Endothelial cell of umbilical vein (primary cell): Measurements from ENCODE around the gene PLD1. TPM values are rescaled to one million over a fixed set of nuclear protein-coding genes. Genes with fewer than 3 reads are reported as not detected.

ENCODE experiments used
- BruUV-seq: library from RNA; stranded (reverse); fragments of 400-500 nt; replicated peaks from 2 replicates; lab custom pipeline; 2021; lab: Mats Ljungman, UMichigan
- CTCF ChIA-PET: fragments of 300-600, 350-600 bp; sonication (Branson Sonifier 250); formaldehyde crosslinking; loops from one replicate; lab custom pipeline; 2021; ENCODE audit warnings: antibody characterized with exemption, inconsistent platforms; lab: Charles Lee
- POLR2A ChIA-PET: fragments of 300-600, 350-600 bp; sonication (Branson Sonifier 250); formaldehyde crosslinking; loops from one replicate; lab custom pipeline; 2021; ENCODE audit warnings: antibody characterized with exemption, inconsistent platforms; lab: Charles Lee
- DNase-seq: peaks from one replicate; pipeline ENCODE4 v3.0.0-alpha.2; 2011; ENCODE audit warnings: low read depth, low spot score
- FAIRE-seq: peaks from 2 replicates; lab custom pipeline; 2011; peaks lifted over from hg19 to GRCh38; lab: Jason Lieb, UNC
- H2AFZ ChIP-seq: 2 replicates; pipeline ENCODE4 v1.6.0; 2012; ENCODE audit warnings: low read depth, low read length, control low read depth, inconsistent platforms
- H3K27ac ChIP-seq: 2 replicates; pipeline ENCODE4 v1.5.1; 2011; ENCODE audit warnings: low read depth, mild to moderate bottlenecking, control low read depth, low read length, moderate library complexity; ENCODE audit not compliant: insufficient read depth
- H3K27me3 ChIP-seq, 2 experiments: 2 replicates each; pipeline versions ENCODE4 v1.6.0 to v1.6.1; 2011; ENCODE audit warnings: low read length in 2 of 2, mixed read lengths in 1 of 2; ENCODE audit not compliant: control insufficient read depth in 2 of 2, insufficient read depth in 2 of 2
- H3K36me3 ChIP-seq, 2 experiments: 2 replicates in 1 of 2; 3 replicates in 1 of 2; pipeline ENCODE4 v1.5.1; 2011; ENCODE audit warnings: low read length in 2 of 2, mild to moderate bottlenecking in 1 of 2, moderate library complexity in 1 of 2; ENCODE audit not compliant: control insufficient read depth in 2 of 2, insufficient read depth in 2 of 2; ENCODE audit errors: extremely low read depth in 1 of 2
- H3K4me1 ChIP-seq: 3 replicates; pipeline ENCODE4 v1.5.1; 2011; ENCODE audit warnings: mild to moderate bottlenecking, low read length; ENCODE audit not compliant: control insufficient read depth, insufficient read depth; ENCODE audit errors: extremely low read depth
- H3K4me2 ChIP-seq: 2 replicates; pipeline ENCODE4 v1.6.1; 2011; ENCODE audit warnings: low read length, control low read depth, mixed read lengths; ENCODE audit not compliant: insufficient read depth
- H3K4me3 ChIP-seq, 3 experiments: fragments of 200-600 bp in 1 of 3; sonication (generic), shearing (Covaris generic) in 1 of 3; replicated peaks in 1 of 3; 2 replicates each; pipeline ENCODE4 v1.5.1; 2011 to 2016; ENCODE audit warnings: control low read depth in 3 of 3, low read length in 3 of 3, mild to moderate bottlenecking in 2 of 3, inconsistent platforms in 1 of 3, low read depth in 1 of 3, moderate library complexity in 1 of 3; ENCODE audit not compliant: insufficient read depth in 1 of 3
- H3K79me2 ChIP-seq: 2 replicates; pipeline ENCODE4 v1.6.0; 2012; ENCODE audit warnings: low read length, inconsistent platforms; ENCODE audit not compliant: control insufficient read depth, insufficient read depth
- H3K9ac ChIP-seq: replicated peaks from 2 replicates; pipeline ENCODE3; 2011; ENCODE audit warnings: low read length, control low read depth; ENCODE audit not compliant: insufficient read depth; ENCODE audit errors: extremely low read depth
- H3K9me1 ChIP-seq: replicated peaks from 3 replicates; pipeline ENCODE4 v1.6.0; 2011; ENCODE audit warnings: mild to moderate bottlenecking, low read length; ENCODE audit not compliant: control insufficient read depth, insufficient read depth; ENCODE audit errors: extremely low read depth
- H3K9me3 ChIP-seq: replicated peaks from 2 replicates; pipeline ENCODE4 v1.5.1; 2012; ENCODE audit warnings: low read length, inconsistent platforms; ENCODE audit not compliant: control insufficient read depth, insufficient read depth
- H4K20me1 ChIP-seq: replicated peaks from 2 replicates; pipeline ENCODE3; 2011; ENCODE audit warnings: mild to moderate bottlenecking, low read length; ENCODE audit not compliant: control insufficient read depth, insufficient read depth; ENCODE audit errors: extremely low read depth
- CTCF ChIP-seq, 2 donors: IDR thresholded peaks; 1 replicate in 1 of 2; 2 replicates in 1 of 2; pipeline ENCODE4 v1.5.1; 2011; ENCODE audit warnings: low read length in 2 of 2, mild to moderate bottlenecking in 2 of 2, moderate library complexity in 2 of 2, control low read depth in 1 of 2, inconsistent platforms in 1 of 2, low read depth in 1 of 2; ENCODE audit not compliant: insufficient read depth in 1 of 2; ENCODE audit errors: extremely low read depth in 1 of 2
- EZH2 ChIP-seq: IDR thresholded peaks from 2 replicates; pipeline ENCODE4 v1.6.1; 2012; ENCODE audit warnings: borderline replicate concordance, low read depth, mild to moderate bottlenecking, moderate library complexity, low read length, inconsistent platforms; ENCODE audit not compliant: severe bottlenecking
- FOS ChIP-seq: IDR thresholded peaks from 2 replicates; pipeline ENCODE4 v1.6.1; 2011; ENCODE audit warnings: mild to moderate bottlenecking, low read length, moderate library complexity, borderline replicate concordance; ENCODE audit not compliant: insufficient read depth
- GATA2 ChIP-seq: IDR thresholded peaks from 2 replicates; pipeline ENCODE4 v1.7.0; 2011; ENCODE audit warnings: low read depth, mild to moderate bottlenecking, moderate library complexity, mixed read lengths, low read length; ENCODE audit not compliant: insufficient read length, insufficient read depth
- JUN ChIP-seq: IDR thresholded peaks from 2 replicates; pipeline ENCODE4 v1.6.1; 2011; ENCODE audit warnings: borderline replicate concordance, low read depth; ENCODE audit not compliant: insufficient read length, insufficient read depth
- MYC ChIP-seq: IDR thresholded peaks from one replicate; pipeline ENCODE4 v1.6.1; 2011; ENCODE audit warnings: mild to moderate bottlenecking, low read depth, low read length
- POLR2AphosphoS5 ChIP-seq: IDR thresholded peaks from 2 replicates; pipeline ENCODE4 v1.6.1; 2012; ENCODE audit warnings: low read depth, mild to moderate bottlenecking, control low read depth, low read length, moderate library complexity; ENCODE audit not compliant: insufficient read depth
- dilution Hi-C: fragments of 300-500 bp; cut with MboI; formaldehyde crosslinking; loops from one replicate; pipeline ENCODE4 v1.15.0; 2019; ENCODE audit warnings: low sequenced_read_pairs; ENCODE audit not compliant: extremely low pct_ligation_motif_present
- intact Hi-C: fragments of 100-400 bp; cut with micrococcal nuclease; formaldehyde crosslinking; loops from one replicate; pipeline ENCODE4 v1.10.0; 2022
- polyA plus RNA-seq, 4 experiments: library from polyadenylated mRNA; depleted of rRNA in 3 of 4; stranded (reverse) in 3 of 4; unstranded in 1 of 4; fragments of >200 nt; gene quantifications; 2 replicates each; pipeline versions ENCODE4 v1.2.1 to v1.2.3, GENCODE V29; 2011 to 2012; ENCODE audit warnings: missing spikeins in 1 of 4
- total RNA-seq: library from RNA; stranded (reverse); gene quantifications from 2 replicates; pipeline ENCODE4 v1.2.3, GENCODE V29; 2021

The PLD1 gene
- total and polyA plus RNA-seq, 2 donors (not counting 3 experiments of a cell fraction or from before 2014, with no cell fraction given), result 42.0 to 108 TPM

- H3K4me2 ChIP-seq, result no peak overlapping the region
- DNase-seq (no peak), FAIRE-seq (no peak)
- TF ChIP-seq JUN (no peak), CTCF (IDR thresholded peaks at IDR 0.05; ENCODE audit: extremely low read depth in 1 of 2, insufficient read depth in 1 of 2, low read depth in 1 of 2, low read length in 2 of 2) (no peak), GATA2 (no peak), POLR2AphosphoS5 (no peak), EZH2 (no peak), FOS (no peak), MYC (no peak)
- H3K9me1 ChIP-seq, result no peaks in the 10 kb centered on the region
- POLR2A ChIA-PET, result no interaction called here
- no peak overlapping the region for H3K4me3 ChIP-seq
- no peak overlapping the region for H3K27ac ChIP-seq
- peaks cover 3% of the 10 kb centered on the region for H4K20me1 ChIP-seq
- no peaks in the 10 kb centered on the region for H3K36me3 ChIP-seq
- H3K27me3 ChIP-seq, result no peaks in the 10 kb centered on the region
- no TSS peak for BruUV-seq
- intact Hi-C loops (no loop called here), dilution Hi-C loops (no loop called here)
- no peak overlapping the region for H2AFZ ChIP-seq
- H3K9ac ChIP-seq, result no peak overlapping the region
- CTCF ChIA-PET, result no interaction called here
- H3K79me2 ChIP-seq, result peaks cover 3% of the 10 kb centered on the region
- H3K4me1 ChIP-seq, result peaks cover 14% of the 10 kb centered on the region
- no peaks in the 10 kb centered on the region for H3K9me3 ChIP-seq
Observed at GRCh38 chr3:171753025-171753472, 57.2 kb downstream of the PLD1 start.
